Stimulated activated naive B cell treated with anti-CD40 and anti-IgM and Interleukin-4, amounts not matched to agents 10 μg/mL and 1 μg/mL and 100 μg/mL, for 72 hours (primary cell): ENCODE data around the gene HRH1.

Experiments
- ATAC-seq, 2 donors: fragments of 150-1000 bp; cut with Tn5 transposase; replicated peaks; 2 replicates each; pipeline ENCODE4 v1.10.0; 2021; ENCODE audit warnings: moderate library complexity in 1 of 2
- DNase-seq: peaks from one replicate; pipeline ENCODE4 v3.0.0; 2021
- H3K27ac Mint-ChIP-seq: one replicate; pipeline ENCODE4 v1.8.0; 2022; ENCODE audit warnings: mild to moderate bottlenecking, mixed read lengths
- H3K27me3 Mint-ChIP-seq, 2 donors: one replicate each; pipeline ENCODE4 v1.8.0; 2022; ENCODE audit warnings: mixed read lengths in 2 of 2
- H3K36me3 Mint-ChIP-seq, 2 donors: one replicate each; pipeline ENCODE4 v1.8.0; 2022; ENCODE audit warnings: mixed read lengths in 2 of 2, mild to moderate bottlenecking in 1 of 2
- H3K4me1 Mint-ChIP-seq, 2 donors: one replicate each; pipeline ENCODE4 v1.8.0; 2022; ENCODE audit warnings: mixed read lengths in 2 of 2, mild to moderate bottlenecking in 1 of 2
- H3K4me3 Mint-ChIP-seq, 2 donors: one replicate each; pipeline ENCODE4 v1.8.0; 2022; ENCODE audit warnings: mild to moderate bottlenecking in 2 of 2, mixed read lengths in 2 of 2, moderate library complexity in 1 of 2
- H3K9me3 Mint-ChIP-seq, 2 donors: one replicate each; pipeline ENCODE4 v1.8.0; 2022; ENCODE audit warnings: mixed read lengths in 2 of 2, mild to moderate bottlenecking in 1 of 2

The HRH1 gene

DNA sequence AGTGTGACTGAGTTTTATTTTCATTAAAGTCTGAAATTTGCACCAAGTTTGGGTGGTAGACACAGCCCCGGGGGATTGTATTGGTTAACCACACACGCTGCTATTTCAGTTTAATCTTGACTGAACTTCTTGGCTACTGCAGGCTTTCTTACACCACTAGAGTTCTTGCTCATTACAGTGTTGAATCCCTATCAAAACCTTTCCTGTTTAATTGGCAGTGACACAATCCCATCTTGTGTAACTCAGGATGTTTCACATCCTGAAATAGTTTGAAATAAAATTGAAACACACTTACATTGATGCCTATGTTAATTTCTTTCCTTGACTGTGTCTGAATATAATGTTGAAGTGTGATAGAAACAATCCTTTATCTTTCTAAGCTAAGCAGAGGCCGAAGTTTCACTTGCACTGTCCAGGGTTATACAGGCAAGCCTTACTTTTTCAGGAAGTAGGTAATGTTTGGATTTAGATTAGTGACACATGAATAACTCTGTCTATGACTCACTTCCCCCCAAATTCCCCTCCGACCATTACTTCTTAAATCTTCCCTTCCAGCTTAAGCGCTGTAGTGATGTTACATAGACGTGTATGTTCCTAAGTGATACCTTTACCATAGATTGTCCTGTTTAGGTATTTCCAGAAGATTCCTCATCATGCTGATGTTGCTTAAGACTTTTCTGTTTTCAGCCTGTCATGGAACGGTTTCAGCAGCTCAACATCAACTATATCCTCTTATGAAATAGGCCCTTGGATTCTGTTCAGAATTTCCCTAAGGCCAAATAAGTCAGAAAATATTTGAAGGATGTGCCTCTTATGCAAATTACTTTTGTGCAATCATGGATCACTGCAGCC lies 134.7 kb downstream of the HRH1 start:
- ATAC-seq (peak; percentile 93), DNase-seq (peak; percentile 28)
- no peaks in the 10 kb centered on the region for H3K27me3 Mint-ChIP-seq
- peaks cover 22 to 42% of the 10 kb centered on the region in 2 donors for H3K36me3 Mint-ChIP-seq
- H3K4me3 Mint-ChIP-seq: peak overlapping the region; percentile 62 to 75
- peaks cover 2 to 4% of the 10 kb centered on the region in 2 donors for H3K9me3 Mint-ChIP-seq
- peaks cover 46 to 65% of the 10 kb centered on the region in 2 donors for H3K4me1 Mint-ChIP-seq
- peak overlapping the region; percentile 96 for H3K27ac Mint-ChIP-seq

DNA sequence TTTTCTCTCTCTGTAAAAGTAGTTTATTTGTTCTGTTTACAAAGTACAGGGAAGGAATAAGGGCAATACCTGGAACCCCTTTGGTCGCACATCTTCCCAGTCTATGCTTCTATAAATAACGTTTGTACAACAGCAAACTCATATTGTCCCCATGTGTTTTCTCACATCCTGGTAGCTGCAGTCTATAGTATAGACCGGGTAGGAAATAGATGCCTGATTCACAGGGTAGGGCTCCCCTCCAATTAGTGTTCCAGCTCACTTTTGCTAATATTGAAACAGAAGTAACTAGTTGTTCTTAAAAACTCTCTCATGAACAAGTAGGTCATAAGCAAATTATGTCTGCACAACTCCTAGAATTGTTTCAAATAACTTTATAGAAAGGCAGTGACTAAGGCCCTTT lies 135.6 kb downstream of the HRH1 start:
- Mint-ChIP-seq H3K27ac (peak overlapping the region; percentile 96), H3K4me3 (peak overlapping the region in 1 of 2 donors; percentile 75), H3K27me3 (no peaks in the 10 kb centered on the region), H3K9me3 (peaks cover 2 to 4% of the 10 kb centered on the region in 2 donors), H3K36me3 (peaks cover 22 to 40% of the 10 kb centered on the region in 2 donors), H3K4me1 (peaks cover 46 to 65% of the 10 kb centered on the region in 2 donors)
- DNase-seq (no peak), ATAC-seq (peak in 1 of 2 donors; percentile 17)

- Mint-ChIP-seq H3K4me1 (peaks cover 43 to 65% of the 10 kb centered on the region in 2 donors), H3K4me3 (peak overlapping the region in 1 of 2 donors; percentile 75), H3K9me3 (peaks cover 2 to 4% of the 10 kb centered on the region in 2 donors), H3K27ac (peak overlapping the region; percentile 96), H3K36me3 (peaks cover 23 to 38% of the 10 kb centered on the region in 2 donors), H3K27me3 (no peaks in the 10 kb centered on the region)
- ATAC-seq (no peak), DNase-seq (no peak)
Observed at GRCh38 chr3:11290743-11291680, 136.7 kb downstream of the HRH1 start.

- no peak for ATAC-seq
- peak overlapping the region; percentile 16 for H3K27ac Mint-ChIP-seq
- DNase-seq: no peak
- peaks cover 45 to 66% of the 10 kb centered on the region in 2 donors for H3K4me1 Mint-ChIP-seq
- H3K4me3 Mint-ChIP-seq: no peak overlapping the region
- H3K36me3 Mint-ChIP-seq: peaks cover 30 to 45% of the 10 kb centered on the region in 2 donors
- H3K9me3 Mint-ChIP-seq: peaks cover 2 to 4% of the 10 kb centered on the region in 2 donors
- H3K27me3 Mint-ChIP-seq: no peaks in the 10 kb centered on the region
Observed at GRCh38 chr3:11291808-11292207, 137.5 kb downstream of the HRH1 start.

- Mint-ChIP-seq H3K36me3 (peaks cover 36 to 58% of the 10 kb centered on the region in 2 donors), H3K27me3 (no peaks in the 10 kb centered on the region), H3K27ac (no peak overlapping the region), H3K4me3 (no peak overlapping the region), H3K4me1 (peaks cover 2 to 13% of the 10 kb centered on the region in 2 donors), H3K9me3 (no peaks in the 10 kb centered on the region)
- no peak for DNase-seq
- no peak for ATAC-seq
Observed at GRCh38 chr3:11297126-11297525, 142.8 kb downstream of the HRH1 start.

- Mint-ChIP-seq H3K27me3 (no peaks in the 10 kb centered on the region), H3K36me3 (peaks cover 51 to 79% of the 10 kb centered on the region in 2 donors), H3K4me3 (no peak overlapping the region), H3K27ac (no peak overlapping the region), H3K4me1 (peaks cover 12 to 21% of the 10 kb centered on the region in 2 donors), H3K9me3 (peaks cover 1 to 6% of the 10 kb centered on the region in 2 donors)
- ATAC-seq: no peak
- DNase-seq: no peak
Observed at GRCh38 chr3:11300970-11301369, 146.7 kb downstream of the HRH1 start.

DNA sequence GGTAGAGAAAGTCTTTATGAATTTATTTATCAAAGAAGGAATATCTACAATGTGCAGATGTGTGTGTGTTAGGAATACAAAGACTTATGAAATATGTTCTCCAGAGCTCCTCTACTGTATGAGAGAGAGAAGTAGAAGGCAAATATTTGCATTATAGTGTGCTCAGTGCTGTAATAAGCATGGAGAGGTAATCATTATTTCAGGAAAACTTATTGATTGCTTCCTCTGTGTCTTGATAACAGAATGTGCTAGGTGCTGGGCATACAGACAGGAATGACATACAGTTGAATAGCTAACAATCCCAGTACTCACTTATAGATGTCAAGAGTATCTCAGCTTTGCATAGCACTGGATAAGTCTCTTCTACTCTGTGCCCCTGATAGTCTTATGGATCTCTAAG lies 148.2 kb downstream of the HRH1 start:
- Mint-ChIP-seq H3K36me3 (peaks cover 51 to 79% of the 10 kb centered on the region in 2 donors), H3K4me3 (no peak overlapping the region), H3K4me1 (peaks cover 9 to 24% of the 10 kb centered on the region in 2 donors), H3K27ac (no peak overlapping the region), H3K9me3 (peaks cover 1 to 6% of the 10 kb centered on the region in 2 donors), H3K27me3 (no peaks in the 10 kb centered on the region)
- ATAC-seq (no peak), DNase-seq (no peak)

DNA sequence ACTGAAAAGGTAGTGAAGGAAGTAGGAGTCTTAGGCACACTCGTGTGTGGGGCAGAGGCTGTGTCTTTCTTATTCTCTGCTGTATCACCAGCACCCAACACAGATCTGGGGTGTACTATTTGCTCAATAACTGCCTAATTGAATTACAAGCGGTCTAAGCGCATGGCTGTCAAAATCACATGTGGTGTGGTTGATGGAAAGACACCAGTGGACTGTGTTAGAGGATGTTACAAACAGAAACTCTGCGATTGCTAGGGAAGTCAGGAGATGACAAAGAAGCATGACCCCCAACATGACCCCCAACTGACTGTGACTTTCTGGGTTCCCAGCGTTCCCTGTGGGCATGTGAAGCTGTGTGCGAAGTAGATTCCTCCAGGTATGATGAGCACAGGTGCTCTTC lies 149.9 kb downstream of the HRH1 start:
- Mint-ChIP-seq H3K27me3 (no peaks in the 10 kb centered on the region), H3K27ac (no peak overlapping the region), H3K36me3 (peaks cover 53 to 80% of the 10 kb centered on the region in 2 donors), H3K4me1 (peaks cover 9 to 24% of the 10 kb centered on the region in 2 donors), H3K4me3 (no peak overlapping the region), H3K9me3 (peaks cover 1 to 6% of the 10 kb centered on the region in 2 donors)
- DNase-seq (no peak), ATAC-seq (no peak)

DNA sequence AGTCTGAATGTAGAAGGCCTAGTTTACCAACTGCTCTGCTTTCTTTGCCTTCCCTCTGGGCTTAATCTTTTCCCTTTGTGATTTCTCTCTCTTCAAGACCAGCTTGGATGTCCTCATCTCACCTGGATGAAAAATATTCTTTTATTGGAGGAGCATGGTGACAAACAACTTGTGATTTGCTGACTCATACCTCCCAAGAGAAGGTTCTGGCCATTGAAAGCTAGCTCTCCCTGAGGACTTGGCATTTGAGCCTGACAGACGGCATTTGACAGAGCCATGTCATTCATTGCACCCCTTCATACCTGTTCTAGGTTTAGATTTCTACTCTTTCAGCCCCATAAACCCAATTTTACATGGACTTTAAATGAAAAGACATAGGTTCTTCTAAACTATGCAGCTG lies 151.2 kb downstream of the HRH1 start:
- Mint-ChIP-seq H3K27me3 (no peaks in the 10 kb centered on the region), H3K4me3 (no peak overlapping the region), H3K27ac (peak overlapping the region; percentile 82), H3K36me3 (peaks cover 51 to 76% of the 10 kb centered on the region in 2 donors), H3K9me3 (peaks cover 1 to 6% of the 10 kb centered on the region in 2 donors), H3K4me1 (peaks cover 9 to 24% of the 10 kb centered on the region in 2 donors)
- ATAC-seq (peak; percentile 45 to 63), DNase-seq (no peak)

GRCh38 chr3:11306817-11307589 lies 152.7 kb downstream of the HRH1 start:
- H3K9me3 Mint-ChIP-seq: peaks cover 1 to 6% of the 10 kb centered on the region in 2 donors
- no peak overlapping the region for H3K27ac Mint-ChIP-seq
- no peak overlapping the region for H3K4me3 Mint-ChIP-seq
- no peaks in the 10 kb centered on the region for H3K27me3 Mint-ChIP-seq
- DNase-seq (no peak), ATAC-seq (no peak)
- H3K4me1 Mint-ChIP-seq: peaks cover 9 to 24% of the 10 kb centered on the region in 2 donors
- peaks cover 44 to 73% of the 10 kb centered on the region in 2 donors for H3K36me3 Mint-ChIP-seq

GRCh38 chr3:11307830-11308432 lies 153.6 kb downstream of the HRH1 start:
- H3K27ac Mint-ChIP-seq: no peak overlapping the region
- peaks cover 1 to 6% of the 10 kb centered on the region in 2 donors for H3K9me3 Mint-ChIP-seq
- DNase-seq (no peak), ATAC-seq (no peak)
- H3K4me3 Mint-ChIP-seq: no peak overlapping the region
- peaks cover 9 to 24% of the 10 kb centered on the region in 2 donors for H3K4me1 Mint-ChIP-seq
- peaks cover 49 to 69% of the 10 kb centered on the region in 2 donors for H3K36me3 Mint-ChIP-seq
- H3K27me3 Mint-ChIP-seq: no peaks in the 10 kb centered on the region

GRCh38 chr3:11310258-11310657 lies 156.0 kb downstream of the HRH1 start:
- H3K27ac Mint-ChIP-seq: no peak overlapping the region
- H3K9me3 Mint-ChIP-seq: peaks cover 0 to 2% of the 10 kb centered on the region in 2 donors
- DNase-seq (no peak), ATAC-seq (no peak)
- H3K4me3 Mint-ChIP-seq: no peak overlapping the region
- peaks cover 4 to 17% of the 10 kb centered on the region in 2 donors for H3K4me1 Mint-ChIP-seq
- peaks cover 50 to 73% of the 10 kb centered on the region in 2 donors for H3K36me3 Mint-ChIP-seq
- no peaks in the 10 kb centered on the region for H3K27me3 Mint-ChIP-seq

GRCh38 chr3:11312166-11312565 lies 157.9 kb downstream of the HRH1 start:
- no peaks in the 10 kb centered on the region for H3K4me1 Mint-ChIP-seq
- no peaks in the 10 kb centered on the region for H3K27me3 Mint-ChIP-seq
- no peaks in the 10 kb centered on the region for H3K9me3 Mint-ChIP-seq
- no peak for DNase-seq
- H3K27ac Mint-ChIP-seq: no peak overlapping the region
- H3K4me3 Mint-ChIP-seq: no peak overlapping the region
- H3K36me3 Mint-ChIP-seq: peaks cover 50 to 70% of the 10 kb centered on the region in 2 donors
- no peak for ATAC-seq
